B cell (primary cell): ENCODE results near the gene MYL5. TPM values are rescaled to one million over a fixed set of nuclear protein-coding genes. Genes with fewer than 3 reads are reported as not detected.

Source experiments
- ATAC-seq: fragments of 200-7000 bp; cut with Tn5 transposase; one replicate; pipeline ENCODE4 v1.10.0; 2021; ENCODE audit warnings: low read depth, mild to moderate bottlenecking, moderate number of reproducible peaks, moderate library complexity
- CTCF ChIA-PET: fragments of 350-600 bp; sonication (Branson Sonifier 250); formaldehyde crosslinking; loops from one replicate; lab custom pipeline; 2021; ENCODE audit warnings: antibody characterized with exemption, inconsistent platforms; lab: Charles Lee
- POLR2A ChIA-PET: fragments of 350-600 bp; sonication (Branson Sonifier 250); formaldehyde crosslinking; loops from one replicate; lab custom pipeline; 2021; ENCODE audit warnings: antibody characterized with exemption; lab: Charles Lee
- DNase-seq: peaks from one replicate; pipeline ENCODE4 v3.0.0; 2013
- H2AFZ ChIP-seq: 2 replicates; pipeline ENCODE4 v1.6.1; 2012; ENCODE audit warnings: mild to moderate bottlenecking, low read depth, low read length; ENCODE audit not compliant: insufficient read depth, poor library complexity, severe bottlenecking
- H3K27ac ChIP-seq, 2 donors: 1 replicate in 1 of 2; 2 replicates in 1 of 2; pipeline ENCODE4 v1.5.1; 2012 to 2013; ENCODE audit warnings: low read length in 2 of 2, mild to moderate bottlenecking in 2 of 2, moderate library complexity in 1 of 2
- H3K27me3 ChIP-seq, 4 experiments: fragments of 200-600 bp in 1 of 4; sonication (generic) in 1 of 4; replicated peaks in 1 of 4; 1 replicate in 2 of 4; 2 replicates in 2 of 4; pipeline versions ENCODE4 v1.6.1 to v1.7.0; 2013 to 2016; ENCODE audit warnings: low read length in 3 of 4, mild to moderate bottlenecking in 2 of 4, mixed read lengths in 1 of 4, moderate library complexity in 1 of 4; ENCODE audit not compliant: insufficient read depth in 4 of 4, control insufficient read depth in 3 of 4; ENCODE audit errors: control extremely low read depth in 1 of 4
- H3K36me3 ChIP-seq, 2 experiments: replicated peaks in 1 of 2; 1 replicate in 1 of 2; 2 replicates in 1 of 2; pipeline versions ENCODE4 v1.6.1 to v1.7.1; 2013; ENCODE audit warnings: low read length in 1 of 2; ENCODE audit not compliant: insufficient read depth in 2 of 2, control insufficient read depth in 1 of 2; ENCODE audit errors: control extremely low read depth in 1 of 2, extremely low read depth in 1 of 2
- H3K4me1 ChIP-seq, 2 donors: fragments of 200-600 bp in 1 of 2; sonication (generic) in 1 of 2; 1 replicate in 1 of 2; 2 replicates in 1 of 2; pipeline versions ENCODE4 v1.5.1 to v1.6.1; 2013 to 2017; ENCODE audit warnings: low read length in 2 of 2; ENCODE audit not compliant: control insufficient read depth in 2 of 2, insufficient read depth in 2 of 2
- H3K4me2 ChIP-seq: replicated peaks from 2 replicates; pipeline ENCODE3; 2012; ENCODE audit warnings: mild to moderate bottlenecking, low read depth, low read length; ENCODE audit not compliant: poor library complexity, severe bottlenecking
- H3K4me3 ChIP-seq, 5 experiments: fragments of 200-600 bp in 1 of 5; sonication (generic) in 1 of 5; 1 replicate in 3 of 5; 2 replicates in 2 of 5; pipeline versions ENCODE4 v1.5.1 to v1.7.0; 2011 to 2016; ENCODE audit warnings: low read length in 4 of 5, mild to moderate bottlenecking in 4 of 5, low read depth in 2 of 5, control low read depth in 1 of 5, moderate library complexity in 1 of 5; ENCODE audit not compliant: insufficient read depth in 1 of 5; ENCODE audit errors: control extremely low read depth in 1 of 5, extremely low read depth in 1 of 5
- H3K79me2 ChIP-seq: fragments of 200-600 bp; sonication (generic); one replicate; pipeline ENCODE4 v1.6.0; 2016; ENCODE audit warnings: low read length; ENCODE audit not compliant: control insufficient read depth, insufficient read depth
- H3K9ac ChIP-seq: fragments of 200-600 bp; sonication (generic); 2 replicates; pipeline ENCODE4 v1.6.1; 2017; ENCODE audit warnings: mild to moderate bottlenecking, low read length, moderate library complexity
- H3K9me3 ChIP-seq, 3 donors: one replicate each; pipeline versions ENCODE4 v1.6.1 to v1.7.1; 2013; ENCODE audit warnings: low read length in 2 of 3; ENCODE audit not compliant: control insufficient read depth in 2 of 3, insufficient read depth in 1 of 3; ENCODE audit errors: control extremely low read depth in 1 of 3
- H4K20me1 ChIP-seq: 2 replicates; pipeline ENCODE4 v1.6.0; 2012; ENCODE audit warnings: mild to moderate bottlenecking, low read length; ENCODE audit not compliant: insufficient read depth, control insufficient read depth, poor library complexity, severe bottlenecking
- H3K27ac Mint-ChIP-seq: one replicate; pipeline ENCODE4 v1.8.0; 2021; ENCODE audit warnings: mixed read lengths
- H3K27me3 Mint-ChIP-seq: one replicate; pipeline ENCODE4 v1.8.0; 2021; ENCODE audit warnings: mixed read lengths
- H3K4me1 Mint-ChIP-seq: one replicate; pipeline ENCODE4 v1.8.0; 2021; ENCODE audit warnings: mixed read lengths
- H3K4me3 Mint-ChIP-seq: one replicate; pipeline ENCODE4 v1.8.0; 2021; ENCODE audit warnings: mixed read lengths
- H3K9me3 Mint-ChIP-seq: one replicate; pipeline ENCODE4 v1.8.0; 2022; ENCODE audit warnings: mixed read lengths; ENCODE audit not compliant: insufficient read depth
- CTCF ChIP-seq: fragments of 200-600 bp; IDR thresholded peaks from one replicate; pipeline ENCODE4 v1.8.0; 2022; ENCODE audit warnings: antibody characterized with exemption, mild to moderate bottlenecking
- EZH2 ChIP-seq: IDR thresholded peaks from 2 replicates; pipeline ENCODE4 v1.6.1; 2012; ENCODE audit warnings: borderline replicate concordance, low read depth, mild to moderate bottlenecking, moderate library complexity, low read length; ENCODE audit not compliant: insufficient read depth, poor library complexity, severe bottlenecking
- WGBS: methylation state at CpG from one replicate; pipeline ENCODE4 v1.1.5; 2013; ENCODE audit warnings: missing lambda C conversion rate; ENCODE audit not compliant: insufficient coverage; 5-methylcytosine and 5-hydroxymethylcytosine counted together
- intact Hi-C: fragments of 100-400 bp; cut with micrococcal nuclease; formaldehyde crosslinking; loops from one replicate; pipeline ENCODE4 v1.10.0; 2022
- polyA plus RNA-seq: library from polyadenylated mRNA; depleted of rRNA; stranded (reverse); fragments of >200 nt; gene quantifications from 2 replicates; pipeline ENCODE4 v1.2.3, GENCODE V29; 2012
- total RNA-seq, 2 donors: library from RNA; stranded (reverse); fragments of 120-200 nt in 1 of 2; gene quantifications; 1 replicate in 1 of 2; 2 replicates in 1 of 2; pipeline versions ENCODE4 v1.2.3 to v1.2.4, GENCODE V29; 2013 to 2022

The MYL5 gene
- total and polyA plus RNA-seq, 2 donors (not counting 1 experiment from before 2014, with no cell fraction given): 16.9 to 38.3 TPM

- POLR2A ChIA-PET: no interaction called here
Measured at GRCh38 chr4:676871-677235, 2.5 kb downstream of the MYL5 start.

More at GRCh38 chr4:676871-677235, 2.5 kb downstream of the MYL5 start:
- TF ChIP-seq CTCF (no peak), EZH2 (no peak)
- H3K4me3 Mint-ChIP-seq: peak overlapping the region; percentile 10
- ATAC-seq (no peak), DNase-seq (peak; percentile 23)
- H3K4me2 ChIP-seq: peak overlapping the region; percentile 99
- H3K27ac ChIP-seq: no peak overlapping the region
- intact Hi-C loops: loop anchor here (10.0 kb wide), 1 partner anchor 608 kb away; the partner anchor contains the start of gene MAEA
- H3K27ac Mint-ChIP-seq: peak overlapping the region; percentile 20
- H3K4me1 ChIP-seq: peaks cover 38 to 50% of the 10 kb centered on the region in 2 donors
- H3K4me1 Mint-ChIP-seq: peaks cover 35% of the 10 kb centered on the region
- no peak overlapping the region for H3K4me3 ChIP-seq
- CTCF ChIA-PET: no interaction called here
- peaks cover 0 to 3% (median 0%) of the 10 kb centered on the region in 3 donors for H3K9me3 ChIP-seq
- peaks cover 4% of the 10 kb centered on the region for H4K20me1 ChIP-seq
- no peak overlapping the region for H3K9ac ChIP-seq
- H3K27me3 ChIP-seq: peaks cover 0 to 2% (median 0%) of the 10 kb centered on the region in 4 experiments
- WGBS: 51% methylated on average over 8 of the region's 8 CpGs
- peaks cover 22% of the 10 kb centered on the region for H3K79me2 ChIP-seq
- no peak overlapping the region for H2AFZ ChIP-seq
- no peaks in the 10 kb centered on the region for H3K27me3 Mint-ChIP-seq
- H3K9me3 Mint-ChIP-seq: no peaks in the 10 kb centered on the region
- peaks cover 0 to 7% of the 10 kb centered on the region in 2 experiments for H3K36me3 ChIP-seq
